Measurements from ENCODE around the gene KIF16B.

Gene KIF16B

DNA sequence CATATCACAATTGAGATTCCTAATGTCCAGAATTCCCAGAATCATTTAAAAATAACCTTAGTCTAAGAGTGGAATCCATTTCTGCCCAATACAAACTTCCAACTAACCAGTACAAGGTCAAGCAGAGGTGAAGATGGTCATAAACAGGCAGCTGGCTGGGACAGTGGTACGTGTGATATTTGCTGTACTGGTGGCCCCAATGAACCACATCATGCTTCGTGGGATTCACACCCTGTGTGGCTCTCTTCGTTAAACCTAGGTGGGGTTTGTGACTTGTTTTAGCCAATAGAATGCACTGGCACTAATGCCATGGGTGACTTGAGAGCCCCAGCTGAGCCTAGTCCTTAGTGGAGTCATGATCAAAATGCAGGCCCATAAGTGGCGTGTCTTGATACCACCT, 286.6 kb downstream of the KIF16B start:
- in situ Hi-C loops (cut with MboI; ENCODE audit: low pct_unique_long_range_greater_than_20kb, low sequenced_read_pairs, unreplicated experiment) = no loop called here
- no peak for TF ChIP-seq CTCF (IDR thresholded peaks at IDR 0.05; ENCODE audit: extremely low read depth, insufficient read depth, missing control alignments)

GRCh38 chr20:16284385-16285100, 288.7 kb downstream of the KIF16B start:
- no peak for TF ChIP-seq CTCF (IDR thresholded peaks at IDR 0.05; ENCODE audit: extremely low read depth, insufficient read depth, missing control alignments)
- in situ Hi-C loops (cut with MboI; ENCODE audit: low pct_unique_long_range_greater_than_20kb, low sequenced_read_pairs, unreplicated experiment) = no loop called here
- no peak for DNase-seq (ENCODE audit: low spot score)

More for the DNA sequence above, 286.6 kb downstream of the KIF16B start:
- DNase-seq (ENCODE audit: low spot score) = no peak

GRCh38 chr20:16283978-16284377, 289.3 kb downstream of the KIF16B start:
- in situ Hi-C loops (cut with MboI; ENCODE audit: low pct_unique_long_range_greater_than_20kb, low sequenced_read_pairs, unreplicated experiment) = no loop called here
- DNase-seq (ENCODE audit: low spot score) = no peak
- TF ChIP-seq CTCF (IDR thresholded peaks at IDR 0.05; ENCODE audit: extremely low read depth, insufficient read depth, missing control alignments) = no peak

DNA sequence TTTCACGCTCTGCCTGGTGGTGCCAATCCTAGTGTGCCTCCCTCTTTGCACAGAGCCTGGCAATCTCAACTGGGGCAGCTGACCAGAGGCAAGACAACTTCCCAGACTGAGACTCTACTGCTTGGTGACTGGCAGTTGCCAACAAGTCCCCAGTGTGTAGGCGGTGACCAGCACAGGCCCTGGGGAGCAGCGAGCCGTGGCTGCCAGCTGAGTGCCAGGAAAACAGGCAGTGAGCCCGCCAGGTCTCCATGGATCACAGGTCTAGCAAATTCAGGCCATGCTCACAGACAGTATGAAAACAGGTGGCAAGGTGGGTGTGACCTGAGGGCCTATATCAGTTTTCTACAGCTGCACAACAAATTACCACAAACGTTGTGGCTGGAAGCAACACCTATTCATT, 289.9 kb downstream of the KIF16B start:
- no peak for DNase-seq (ENCODE audit: low spot score)
- in situ Hi-C loops (cut with MboI; ENCODE audit: low pct_unique_long_range_greater_than_20kb, low sequenced_read_pairs, unreplicated experiment) = no loop called here
- no peak for TF ChIP-seq CTCF (IDR thresholded peaks at IDR 0.05; ENCODE audit: extremely low read depth, insufficient read depth, missing control alignments)

DNA sequence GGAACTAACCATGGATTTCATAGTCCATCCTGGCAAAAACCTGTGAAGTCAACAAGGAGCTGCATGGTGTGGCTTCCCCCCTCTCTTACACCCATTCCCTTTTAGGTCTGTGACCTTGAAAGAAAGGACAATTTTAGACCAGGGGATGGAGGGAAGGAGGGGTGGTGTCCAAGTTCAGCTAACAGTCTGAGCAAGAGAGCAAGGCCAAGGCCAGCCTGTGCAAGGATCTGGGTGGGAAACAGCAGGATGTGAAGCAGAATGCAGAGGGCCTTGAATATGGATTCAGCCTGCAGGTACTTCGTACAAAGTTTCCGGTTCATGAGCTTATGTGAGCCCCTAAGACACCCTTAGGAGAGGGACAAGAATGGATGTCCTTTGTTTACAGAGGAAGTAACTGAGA, 293.0 kb downstream of the KIF16B start:
- no peak for TF ChIP-seq CTCF (IDR thresholded peaks at IDR 0.05; ENCODE audit: extremely low read depth, insufficient read depth, missing control alignments)

DNA sequence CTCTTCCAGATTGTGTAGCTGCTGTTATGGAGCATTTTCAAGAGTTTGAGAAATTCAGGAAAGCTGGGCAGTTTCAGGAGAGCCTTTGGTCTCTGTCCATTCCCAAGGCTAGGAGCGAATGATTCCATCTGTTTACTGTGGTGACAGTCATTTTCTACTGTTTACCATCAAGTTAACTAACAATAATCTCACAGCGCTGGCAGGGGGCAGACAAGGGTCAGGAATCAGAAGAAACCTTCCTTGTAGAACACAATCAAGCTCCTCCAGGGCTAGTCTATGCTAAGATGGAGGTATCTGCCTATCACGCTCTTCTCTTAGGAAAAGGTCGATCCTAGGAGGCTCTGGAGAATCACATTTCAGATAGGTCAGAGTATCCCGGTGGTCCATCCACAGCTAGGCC, 293.9 kb downstream of the KIF16B start:
- no peak for DNase-seq (ENCODE audit: low spot score)
- in situ Hi-C loops (cut with MboI; ENCODE audit: low pct_unique_long_range_greater_than_20kb, low sequenced_read_pairs, unreplicated experiment) = no loop called here
- TF ChIP-seq CTCF (IDR thresholded peaks at IDR 0.05; ENCODE audit: extremely low read depth, insufficient read depth, missing control alignments) = peak; percentile 22

More for the DNA sequence above, 293.0 kb downstream of the KIF16B start:
- in situ Hi-C loops (cut with MboI; ENCODE audit: low pct_unique_long_range_greater_than_20kb, low sequenced_read_pairs, unreplicated experiment) = no loop called here
- DNase-seq (ENCODE audit: low spot score) = no peak

Data from GM13977 (cell line).